GM18507 (cell line): ENCODE results near the gene EBI3.
"Not testable (repeated sequence)": the region's sequence is repeated elsewhere in the genome, so short reads cannot be mapped to it uniquely, and the experiment has no call there.

Source experiments
- DNase-seq: peaks from one replicate; pipeline ENCODE4 v3.0.0; 2011; ENCODE audit warnings: low read depth; ENCODE audit not compliant: insufficient read length; ENCODE audit errors: extremely low spot score
- FAIRE-seq: peaks from 2 replicates; lab custom pipeline; 2011; peaks lifted over from hg19 to GRCh38; lab: Jason Lieb, UNC

The EBI3 gene

DNA sequence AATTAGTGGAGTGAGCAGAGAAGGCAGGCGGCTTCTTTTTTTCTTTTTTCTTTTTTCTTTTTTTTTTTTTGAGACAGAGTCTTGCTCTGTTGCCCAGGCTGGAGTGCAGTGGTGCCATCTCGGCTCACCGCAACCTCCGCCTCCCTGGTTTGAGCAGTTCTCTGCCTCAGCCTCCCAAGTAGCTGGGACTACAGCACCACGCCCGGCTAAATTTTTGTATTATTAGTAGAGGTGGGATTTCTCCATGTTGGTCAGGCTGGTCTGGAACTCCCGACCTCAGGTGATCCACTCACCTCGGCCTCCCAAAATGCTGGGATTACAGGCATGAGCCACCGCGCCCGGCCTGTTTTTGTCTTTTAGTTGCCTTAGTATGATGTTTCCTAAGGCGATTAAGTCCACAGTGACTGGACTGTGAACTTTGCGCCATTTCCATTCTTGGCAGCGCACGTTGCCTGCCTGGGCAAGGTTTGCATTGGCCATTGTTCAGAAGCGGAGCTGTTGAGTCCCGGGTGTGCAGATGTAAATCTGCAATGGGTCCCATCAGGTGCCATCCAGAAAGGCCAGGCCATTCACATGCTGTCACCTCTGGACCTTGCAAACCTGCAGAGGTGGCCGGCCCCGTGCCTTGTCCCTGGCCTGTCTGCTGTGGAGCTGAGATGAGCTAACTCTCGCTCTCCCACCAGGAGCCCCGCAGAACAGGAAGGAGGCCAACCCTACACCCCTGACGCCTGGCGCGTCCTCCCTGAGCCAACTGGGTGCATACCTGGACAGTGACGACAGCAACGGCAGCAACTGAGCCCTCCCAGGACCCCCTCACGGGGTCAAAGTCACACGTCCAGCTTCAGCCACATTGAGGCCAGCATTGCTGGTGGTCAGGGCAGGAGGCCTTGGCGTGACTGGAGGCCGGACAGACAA lies 38.8 kb downstream of the EBI3 start:
- no peak for DNase-seq
- FAIRE-seq = no peak

DNA sequence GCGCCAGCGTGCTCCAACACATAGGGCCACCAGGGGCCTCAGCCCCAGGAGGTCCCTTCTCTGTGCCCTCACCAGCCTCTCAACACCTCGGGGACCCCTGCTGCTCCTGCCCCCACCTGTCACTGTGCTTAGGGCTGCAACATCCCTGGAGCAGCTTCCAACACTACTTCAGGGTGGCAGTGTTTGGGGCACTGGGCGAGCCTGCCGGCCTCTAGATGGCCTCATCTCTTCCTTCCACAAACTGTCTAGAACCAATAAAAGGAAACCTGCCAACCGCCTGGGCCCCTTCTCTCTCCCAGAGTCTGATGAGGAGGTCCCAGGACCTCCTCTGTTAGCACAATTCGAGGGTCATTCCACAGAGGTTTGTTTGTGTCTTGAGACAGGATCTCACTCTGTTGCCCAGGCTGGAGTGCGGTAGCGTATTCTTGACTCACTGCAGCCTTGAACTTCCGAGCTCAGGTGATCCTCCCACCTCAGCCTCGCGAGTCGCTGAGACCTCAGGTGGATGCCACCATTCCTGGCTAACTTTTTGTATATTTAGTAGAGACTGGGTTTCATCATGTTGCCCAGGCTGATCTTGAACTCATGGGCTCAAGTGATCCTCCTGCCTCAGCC lies 39.6 kb downstream of the EBI3 start:
- FAIRE-seq (no peak), DNase-seq (no peak)

DNA sequence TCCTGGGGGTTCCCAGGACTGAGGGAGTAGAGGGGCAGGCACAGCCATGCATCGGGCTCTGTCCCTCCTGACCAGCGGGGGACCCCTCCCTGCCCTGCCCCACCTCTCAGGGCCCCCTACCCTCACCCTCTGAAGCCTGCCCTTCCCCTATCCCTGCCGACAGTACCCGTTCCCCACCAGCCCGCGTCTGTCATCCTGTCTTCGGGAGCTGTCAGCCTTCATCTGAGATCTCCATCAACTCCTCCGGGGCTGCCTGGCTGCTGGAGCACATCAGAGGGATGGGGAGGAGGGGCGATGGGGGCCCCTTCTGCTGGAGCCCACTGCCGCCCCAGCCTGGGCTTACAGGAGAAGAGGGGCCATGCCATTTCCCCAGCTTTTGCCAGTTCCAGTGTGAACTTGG lies 43.6 kb downstream of the EBI3 start:
- DNase-seq (no peak), FAIRE-seq (no peak)

DNA sequence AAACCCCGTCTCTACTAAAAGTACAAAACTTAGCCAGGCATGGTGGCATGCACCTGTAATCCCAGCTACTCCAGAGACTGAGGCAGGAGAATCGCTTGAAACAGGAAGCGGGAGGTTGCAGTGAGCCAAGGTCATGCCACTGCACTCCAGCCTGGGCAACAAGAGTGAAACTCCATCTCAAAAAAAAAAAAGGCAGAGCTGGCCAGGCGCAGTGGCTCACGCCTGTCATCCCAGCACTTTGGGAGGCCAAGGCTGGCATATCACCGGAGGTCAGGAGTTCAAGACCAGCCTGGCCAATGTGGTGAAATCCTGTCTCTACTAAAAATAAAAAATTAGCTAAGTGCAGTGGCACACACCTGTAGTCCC lies 45.0 kb downstream of the EBI3 start:
- FAIRE-seq = not testable (repeated sequence)

DNA sequence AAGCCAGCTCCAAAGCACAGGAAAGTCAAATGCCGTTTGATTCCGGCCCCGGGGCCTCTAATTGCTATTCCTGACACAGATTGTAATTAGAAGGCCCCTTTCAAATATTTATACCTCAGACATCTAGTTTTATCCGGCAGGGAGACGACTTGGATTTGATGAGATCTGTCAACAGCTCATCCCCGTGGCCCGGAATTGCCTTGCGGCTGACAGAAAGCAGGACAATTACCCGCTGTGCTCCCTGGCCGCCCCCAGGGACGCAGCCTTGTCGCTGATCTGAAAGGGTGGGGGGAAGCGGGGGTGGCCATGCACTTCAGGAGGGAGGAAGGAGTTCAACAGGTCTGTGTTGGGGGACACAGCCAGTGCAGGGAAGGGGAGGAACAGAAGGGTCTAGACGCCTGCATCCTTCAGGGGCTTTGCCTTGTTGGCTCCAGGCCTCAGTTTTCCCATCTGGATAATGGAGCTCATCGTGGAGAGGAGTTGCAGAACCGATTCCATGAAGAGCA lies 47.9 kb downstream of the EBI3 start:
- FAIRE-seq = no peak
- no peak for DNase-seq

More for the DNA sequence above, 45.0 kb downstream of the EBI3 start:
- DNase-seq = not testable (repeated sequence)

DNA sequence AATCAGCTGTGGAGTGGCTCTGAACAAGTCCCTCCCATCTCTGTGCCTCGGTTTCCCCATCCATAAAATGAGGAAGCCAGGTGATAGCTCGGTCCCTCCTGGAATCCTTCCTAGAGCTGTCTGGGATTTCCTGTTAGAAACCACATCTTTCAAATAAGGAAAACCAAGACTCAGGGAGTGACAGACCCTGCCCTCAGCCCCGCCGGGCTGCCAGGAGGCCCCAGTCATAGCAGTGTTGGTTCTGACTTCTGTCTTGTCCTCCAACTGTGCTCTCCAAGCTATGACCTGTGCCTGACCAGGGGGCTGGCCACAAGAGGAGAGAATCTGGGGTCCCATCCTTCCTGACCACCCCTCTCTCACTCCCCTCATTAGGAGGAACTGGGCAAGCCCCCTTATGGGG lies 48.7 kb downstream of the EBI3 start:
- no peak for FAIRE-seq
- no peak for DNase-seq

DNA sequence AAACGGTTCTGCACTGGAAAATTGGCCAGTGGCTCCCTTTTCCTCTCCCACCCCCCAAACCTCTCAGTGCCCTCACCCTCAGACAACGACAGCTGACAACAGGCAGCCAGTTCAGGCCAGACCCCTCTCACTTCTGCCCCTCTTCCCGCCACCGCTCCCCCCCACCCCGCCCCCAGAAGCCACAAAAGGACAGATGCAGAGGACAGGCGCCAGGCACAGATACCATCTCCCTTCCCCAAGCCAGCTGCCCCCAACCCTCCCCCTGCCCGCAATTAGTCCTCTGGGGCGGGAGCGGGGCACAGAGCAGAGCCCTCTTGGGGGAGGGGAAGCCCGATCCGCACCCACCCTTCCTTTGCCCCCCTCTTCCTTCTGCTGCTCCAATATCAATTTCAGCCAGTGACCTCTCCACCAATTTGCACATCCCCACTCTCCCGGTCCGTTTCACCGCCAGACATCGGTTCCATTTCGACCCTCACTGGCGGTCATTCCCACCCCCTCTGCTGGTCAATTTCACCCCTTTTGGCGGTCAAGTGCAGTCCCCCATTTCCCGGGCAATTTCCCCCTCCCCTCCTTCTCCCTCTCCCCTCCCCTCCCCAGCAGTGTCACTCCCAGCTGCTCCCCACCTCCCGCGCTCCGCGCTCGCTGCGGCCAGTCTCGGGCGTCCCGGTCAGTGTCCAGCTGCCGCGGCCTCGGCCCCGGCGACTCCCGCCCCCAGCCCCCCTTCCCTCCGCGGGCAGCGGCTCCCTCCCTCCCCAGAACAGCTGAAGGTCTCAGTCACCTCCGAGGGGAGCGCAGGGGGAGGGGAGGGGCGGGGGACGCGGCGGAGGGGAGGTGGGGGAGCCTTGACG lies 49.3 kb downstream of the EBI3 start, which contains the start of gene SHD:
TSS of gene SHD (plus strand) at position 848 of the 848 bp plus-strand sequence. CDS start 798 bp downstream, outside the sequence.
- no peak for FAIRE-seq
- DNase-seq = no peak

DNA sequence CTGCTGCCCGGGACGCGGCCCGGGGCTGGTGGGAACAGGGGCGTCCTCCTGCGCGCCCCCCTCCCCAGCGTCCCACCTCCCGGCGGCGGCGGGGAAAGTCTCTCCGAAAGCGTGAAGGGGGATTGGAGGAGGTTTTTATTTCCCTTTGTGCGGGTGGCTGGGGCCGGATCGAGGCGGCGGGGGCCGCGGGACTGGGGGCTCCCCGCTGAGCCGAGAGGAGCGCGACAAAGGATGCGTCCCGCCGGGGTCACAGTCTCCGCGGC lies 49.9 kb downstream of the EBI3 start:
- DNase-seq = no peak
- no peak for FAIRE-seq

DNA sequence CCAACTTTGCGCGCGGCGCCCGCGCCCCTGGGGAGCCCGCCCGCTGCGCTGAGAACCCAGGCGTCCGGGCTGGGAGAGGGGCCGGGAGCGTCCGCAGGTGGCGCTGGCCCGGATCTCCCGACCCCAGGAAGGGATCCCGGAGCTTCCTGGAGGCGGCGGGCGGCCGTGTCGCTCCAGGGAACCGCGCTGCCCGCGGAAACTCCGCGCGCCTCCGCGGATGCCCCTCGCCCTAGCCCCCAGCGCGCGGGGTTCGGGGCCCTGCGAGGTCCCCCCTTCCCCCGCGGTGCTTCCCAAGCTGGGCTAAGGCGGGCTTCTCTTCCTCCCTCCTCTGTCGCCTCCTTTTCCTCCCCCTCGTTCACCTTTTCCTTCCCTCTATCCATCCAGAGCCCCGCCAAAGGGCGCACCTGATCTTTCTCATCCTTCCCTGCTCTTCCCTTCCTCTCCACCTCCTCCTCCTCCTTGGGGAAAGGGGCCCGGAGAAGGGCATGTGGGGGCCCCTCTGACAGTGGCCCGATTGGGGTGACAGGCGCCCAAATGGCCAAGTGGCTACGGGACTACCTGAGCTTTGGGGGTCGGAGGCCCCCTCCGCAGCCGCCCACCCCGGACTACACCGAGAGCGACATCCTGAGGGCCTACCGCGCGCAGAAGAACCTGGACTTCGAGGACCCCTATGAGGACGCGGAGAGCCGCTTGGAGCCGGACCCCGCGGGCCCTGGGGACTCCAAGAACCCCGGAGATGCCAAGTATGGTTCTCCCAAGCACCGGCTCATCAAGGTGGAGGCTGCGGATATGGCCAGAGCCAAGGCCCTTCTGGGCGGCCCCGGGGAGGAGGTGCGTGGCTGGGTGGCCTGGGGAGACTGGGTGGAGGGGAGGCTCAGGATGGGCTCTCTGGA lies 50.5 kb downstream of the EBI3 start:
- no peak for DNase-seq
- no peak for FAIRE-seq

DNA sequence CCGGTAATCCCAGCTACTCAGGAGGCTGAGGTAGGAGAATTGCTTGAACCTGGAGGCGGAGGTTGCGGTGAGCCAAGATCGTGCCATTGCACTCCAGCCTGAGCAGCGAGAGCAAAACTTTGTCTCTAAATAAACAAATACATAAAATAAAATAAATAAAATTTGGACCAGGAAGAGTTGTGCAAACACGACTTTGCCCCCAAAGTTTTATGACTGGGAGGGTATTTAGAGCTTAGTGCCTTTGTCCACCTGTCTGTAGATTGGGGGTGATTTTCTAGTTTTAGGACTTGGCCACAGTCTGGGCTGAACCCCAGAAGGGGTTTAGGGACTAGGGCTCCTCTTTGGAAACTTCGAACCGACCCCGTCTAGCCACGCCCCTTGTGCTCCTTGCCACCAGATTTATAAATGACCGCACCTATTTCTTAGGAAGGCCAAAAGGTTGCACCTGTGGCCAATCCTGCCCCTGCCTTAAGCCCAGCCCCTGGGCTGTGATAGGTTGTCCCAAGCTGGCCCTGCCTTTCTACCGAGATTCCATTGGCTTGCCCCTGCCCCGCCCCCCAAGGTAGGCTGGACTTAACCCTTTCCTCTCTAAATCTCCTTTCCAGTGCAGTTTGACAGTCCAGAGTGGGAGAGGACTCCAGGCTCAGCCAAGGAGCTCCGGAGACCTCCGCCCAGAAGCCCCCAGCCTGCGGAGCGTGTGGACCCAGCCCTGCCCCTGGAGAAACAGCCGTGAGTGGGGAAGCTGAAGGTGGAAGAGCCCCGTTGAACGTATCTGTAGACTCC lies 55.0 kb downstream of the EBI3 start:
- no peak for FAIRE-seq
- DNase-seq = no peak

DNA sequence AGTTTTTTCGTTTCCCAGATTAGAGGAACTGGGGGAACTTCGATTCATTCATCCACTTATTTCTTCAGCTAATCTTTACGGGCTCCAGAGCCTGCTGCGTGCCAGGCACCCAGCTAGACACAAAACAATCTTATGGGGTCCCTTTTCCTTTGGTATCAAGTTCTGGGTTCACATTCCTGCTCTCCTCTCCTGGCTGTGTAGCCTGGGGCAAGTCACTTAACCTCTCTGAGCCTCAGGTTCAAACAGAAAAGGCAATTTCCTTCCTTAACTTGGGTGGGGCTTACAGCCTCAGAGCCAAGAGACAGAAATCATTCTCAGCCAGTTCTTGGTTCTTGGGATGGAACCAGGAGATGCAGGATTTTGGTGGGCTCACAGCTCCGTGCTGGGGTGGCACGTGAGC lies 55.7 kb downstream of the EBI3 start:
- FAIRE-seq (no peak), DNase-seq (no peak)

DNA sequence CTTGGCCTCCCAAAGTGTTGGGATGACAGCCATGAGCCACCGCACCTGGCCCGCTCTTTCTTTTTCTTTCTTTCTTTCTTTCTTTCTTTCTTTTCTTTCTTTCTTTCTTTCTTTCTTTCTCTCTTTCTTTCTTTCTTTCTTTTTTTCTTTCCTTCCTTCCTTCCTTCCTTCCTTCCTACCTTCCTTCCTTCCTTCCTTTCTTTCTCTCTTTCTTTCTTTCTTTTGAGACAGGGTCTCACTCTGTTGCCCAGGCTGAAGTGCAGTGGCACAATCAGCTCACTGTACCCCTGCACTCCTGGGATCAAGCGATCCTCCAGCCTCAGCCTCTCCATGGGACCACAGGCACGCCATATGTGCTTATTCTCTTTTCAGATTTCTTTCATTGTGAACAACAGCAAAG lies 56.8 kb downstream of the EBI3 start:
- not testable (repeated sequence) for FAIRE-seq, DNase-seq
